ENCODE measurements around the gene OTUB1.

Gene OTUB1

DNA sequence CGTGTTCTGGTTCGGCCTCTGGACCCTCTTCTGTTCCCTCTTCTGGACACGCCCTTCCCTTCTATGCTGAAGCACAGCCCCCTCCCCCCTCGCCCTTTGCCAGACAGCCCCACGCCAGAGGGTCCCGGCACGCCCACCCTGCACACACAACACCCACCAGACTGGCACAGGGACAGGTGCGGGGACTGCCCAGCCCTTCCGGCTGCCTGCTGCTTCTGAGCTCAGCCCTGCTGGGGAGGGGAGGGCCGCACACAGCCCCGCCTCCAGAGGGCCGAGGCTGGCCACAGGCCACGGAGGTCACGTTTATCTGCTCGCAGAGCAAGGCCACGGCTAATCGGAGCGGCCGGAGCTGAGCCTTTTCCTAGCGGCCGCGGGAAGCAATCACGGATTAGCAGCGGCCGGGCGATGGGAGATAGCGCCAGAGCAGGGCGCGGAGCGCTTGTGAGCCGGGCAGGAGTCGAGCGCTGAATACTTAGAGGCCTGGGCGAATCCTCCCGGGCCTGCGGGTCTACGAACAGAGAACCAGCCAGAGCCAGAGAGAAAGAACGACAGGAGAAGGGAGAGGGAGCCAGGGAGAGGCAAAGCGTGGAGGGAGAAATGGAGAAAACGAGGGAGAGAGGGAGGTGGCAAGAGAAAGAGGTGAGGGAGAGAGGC is 21.5 kb downstream of the OTUB1 start:
- peak; percentile 80 for DNase-seq

DNA sequence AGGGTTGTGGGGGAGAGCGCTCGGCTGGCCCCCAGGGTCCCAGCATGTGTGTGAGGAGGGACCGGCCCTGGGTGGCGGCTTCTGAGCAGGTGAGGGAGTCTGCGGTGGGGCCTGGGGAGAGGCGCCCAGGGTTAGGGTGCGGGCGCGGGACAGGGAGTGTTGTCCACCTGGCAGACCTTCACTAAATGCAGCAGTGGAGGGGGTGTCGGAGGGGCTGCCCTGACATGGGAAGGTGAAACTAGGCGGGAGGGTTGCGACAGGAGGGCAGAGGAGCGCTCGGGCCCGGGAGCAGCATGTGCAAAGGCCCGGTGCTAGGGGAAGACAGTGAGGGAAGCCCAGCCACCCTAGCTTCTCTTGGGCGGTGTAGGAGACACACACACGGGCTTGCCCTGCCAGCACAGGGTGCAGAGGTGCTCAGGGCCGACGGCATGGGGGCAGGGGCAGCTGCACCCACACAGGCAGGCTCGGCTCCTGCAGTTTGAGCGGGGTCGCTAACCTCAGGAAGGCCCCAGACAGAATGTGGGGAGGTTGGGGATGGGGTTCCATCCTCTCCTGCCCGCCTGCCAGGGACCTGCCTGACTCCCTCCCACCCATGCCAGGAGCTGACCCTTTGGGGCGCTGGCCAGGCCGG is 22.2 kb downstream of the OTUB1 start:
- DNase-seq = no peak

DNA sequence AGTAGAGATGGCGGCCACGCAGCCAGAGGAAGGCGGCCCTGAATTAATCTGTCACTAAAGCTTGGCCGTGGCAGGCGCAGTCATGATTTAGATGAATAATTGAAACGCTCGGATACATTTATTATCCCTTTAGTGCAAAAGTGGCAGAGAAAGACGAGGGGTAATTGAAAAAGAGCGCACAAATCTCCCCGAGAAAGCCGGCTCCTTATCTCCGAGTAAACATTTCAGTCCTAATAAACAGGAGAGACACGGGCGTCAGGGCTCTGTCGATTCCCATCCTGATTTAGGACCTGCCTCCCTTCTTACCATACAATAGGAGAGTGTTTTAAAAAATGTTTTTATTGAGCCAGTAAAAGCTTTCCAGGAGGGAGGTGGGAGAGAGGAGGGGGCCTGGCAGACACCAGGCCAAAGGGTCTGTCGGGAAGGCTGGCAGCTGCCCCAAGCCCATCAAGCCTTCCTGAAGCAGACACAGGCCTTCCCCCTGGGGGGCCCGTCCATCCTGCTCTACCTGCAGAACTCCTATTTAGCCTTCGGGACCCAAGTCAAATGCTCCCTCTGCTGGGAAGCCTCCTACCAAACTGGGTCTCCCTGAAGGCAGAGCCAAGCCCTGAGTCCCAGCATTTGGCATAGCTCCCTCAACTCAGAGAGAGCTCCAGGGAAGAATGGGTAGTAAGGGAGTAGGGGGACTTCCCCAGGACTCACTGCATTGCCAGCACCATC is 22.8 kb downstream of the OTUB1 start:
- no peak for DNase-seq

DNA sequence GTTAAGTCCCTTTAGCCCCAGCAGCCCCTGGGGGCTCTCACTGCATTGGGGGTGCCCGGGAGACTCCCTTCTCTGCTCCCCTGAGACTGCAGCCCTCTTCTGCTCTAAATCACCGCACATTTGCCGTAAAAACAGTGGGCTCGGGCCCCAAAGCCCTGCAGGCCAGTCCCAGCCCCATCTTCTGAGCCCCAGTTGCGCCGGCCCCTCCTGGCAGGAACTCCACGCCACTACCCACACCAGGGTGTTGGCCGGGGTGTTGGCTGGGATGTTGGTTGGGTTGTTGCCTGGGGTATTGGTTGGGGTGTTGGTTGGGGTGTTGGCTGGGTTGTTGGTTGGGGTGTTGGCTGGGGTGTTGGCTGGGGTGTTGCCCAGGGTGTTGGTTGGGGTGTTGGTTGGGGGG is 23.5 kb downstream of the OTUB1 start:
- DNase-seq = no peak

- DNase-seq = no peak
Observed at GRCh38 chr11:64010783-64011182, 24.5 kb downstream of the OTUB1 start.

DNA sequence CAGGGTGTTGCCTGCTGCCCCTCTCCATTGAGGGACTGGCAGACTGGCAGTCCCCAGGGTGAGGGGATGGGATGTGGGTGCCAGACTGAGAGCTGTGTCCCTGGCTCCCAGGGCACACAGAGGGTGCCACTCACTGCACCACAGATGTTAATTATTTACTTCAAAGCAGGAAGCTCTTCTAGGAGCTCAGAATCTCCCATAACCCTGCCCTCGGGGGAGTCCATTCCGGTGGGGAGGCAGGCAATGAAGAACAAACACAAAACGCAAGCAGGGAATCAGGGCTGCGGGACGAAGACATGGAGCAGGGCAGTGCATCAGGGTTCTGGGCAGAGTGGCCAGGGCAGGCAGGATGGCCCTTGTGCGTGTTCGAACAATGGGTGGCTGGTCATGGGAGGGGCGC is 25.1 kb downstream of the OTUB1 start:
- DNase-seq = no peak

DNA sequence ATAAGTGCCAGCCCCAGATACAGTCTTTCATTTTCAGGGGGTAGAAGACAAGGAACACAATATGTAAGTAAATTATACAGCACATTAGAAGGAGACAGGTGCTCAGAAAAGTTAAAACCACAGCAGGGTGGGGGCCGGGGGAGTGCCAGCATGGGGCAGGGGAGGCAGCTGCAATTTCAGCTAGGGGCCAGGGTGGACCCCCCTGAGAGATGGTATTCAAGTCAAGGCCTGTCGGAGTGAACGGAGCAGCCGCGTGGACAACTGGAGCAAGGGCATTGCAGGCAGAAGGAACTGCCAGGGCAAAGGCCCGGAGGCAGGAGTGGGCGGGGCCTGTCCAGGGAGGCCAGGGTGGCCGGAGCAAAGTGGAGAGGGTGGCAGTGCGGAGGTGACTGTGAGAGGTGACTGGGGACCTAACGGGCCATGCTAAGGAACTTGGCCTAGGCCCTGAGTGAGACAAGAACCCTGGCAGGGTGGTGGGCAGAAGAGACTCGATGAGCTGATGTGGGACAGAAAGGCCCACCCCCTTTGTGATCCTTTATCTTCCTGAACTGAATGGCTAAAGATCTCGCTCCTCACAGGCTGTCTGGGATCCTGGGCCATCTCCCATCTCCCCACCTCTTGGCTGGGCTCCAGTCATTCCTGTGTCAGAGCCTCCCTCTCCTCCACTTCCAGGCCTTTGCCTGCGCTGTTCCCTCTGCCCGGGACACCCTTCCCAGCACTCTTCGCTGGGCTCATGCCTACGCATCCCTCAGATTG is 27.1 kb downstream of the OTUB1 start:
- no peak for DNase-seq

GRCh38 chr11:64014356-64014755 is 28.1 kb downstream of the OTUB1 start:
- no peak for DNase-seq

- DNase-seq = no peak
Observed at GRCh38 chr11:64015510-64015909, 29.3 kb downstream of the OTUB1 start.

GRCh38 chr11:64015935-64016845 is 30.0 kb downstream of the OTUB1 start:
- DNase-seq = no peak

GRCh38 chr11:64017945-64018224 is 31.6 kb downstream of the OTUB1 start:
- DNase-seq = no peak

DNA sequence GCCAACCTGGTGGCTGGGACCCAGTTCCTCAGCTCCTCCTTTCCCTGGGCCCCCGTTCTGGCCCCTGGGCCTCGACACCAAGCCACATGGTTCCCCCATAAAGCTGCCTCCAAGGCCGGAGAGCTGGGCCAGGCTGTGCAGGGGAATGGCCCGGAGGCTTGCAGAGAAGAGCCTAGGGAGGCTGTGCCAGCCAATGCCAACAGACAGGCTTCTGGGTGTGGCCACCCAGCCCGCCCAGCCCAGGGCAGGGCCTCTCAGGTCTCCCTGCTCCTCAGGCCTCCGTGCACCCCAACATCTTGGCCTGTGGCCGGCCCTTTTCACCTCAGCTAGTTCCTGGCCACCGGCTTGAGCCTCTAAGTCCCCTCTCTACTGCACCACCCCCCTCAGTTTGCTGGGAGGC is 32.1 kb downstream of the OTUB1 start:
- DNase-seq = no peak

- no peak for DNase-seq
Observed at GRCh38 chr11:64019106-64020037, 33.1 kb downstream of the OTUB1 start.

DNA sequence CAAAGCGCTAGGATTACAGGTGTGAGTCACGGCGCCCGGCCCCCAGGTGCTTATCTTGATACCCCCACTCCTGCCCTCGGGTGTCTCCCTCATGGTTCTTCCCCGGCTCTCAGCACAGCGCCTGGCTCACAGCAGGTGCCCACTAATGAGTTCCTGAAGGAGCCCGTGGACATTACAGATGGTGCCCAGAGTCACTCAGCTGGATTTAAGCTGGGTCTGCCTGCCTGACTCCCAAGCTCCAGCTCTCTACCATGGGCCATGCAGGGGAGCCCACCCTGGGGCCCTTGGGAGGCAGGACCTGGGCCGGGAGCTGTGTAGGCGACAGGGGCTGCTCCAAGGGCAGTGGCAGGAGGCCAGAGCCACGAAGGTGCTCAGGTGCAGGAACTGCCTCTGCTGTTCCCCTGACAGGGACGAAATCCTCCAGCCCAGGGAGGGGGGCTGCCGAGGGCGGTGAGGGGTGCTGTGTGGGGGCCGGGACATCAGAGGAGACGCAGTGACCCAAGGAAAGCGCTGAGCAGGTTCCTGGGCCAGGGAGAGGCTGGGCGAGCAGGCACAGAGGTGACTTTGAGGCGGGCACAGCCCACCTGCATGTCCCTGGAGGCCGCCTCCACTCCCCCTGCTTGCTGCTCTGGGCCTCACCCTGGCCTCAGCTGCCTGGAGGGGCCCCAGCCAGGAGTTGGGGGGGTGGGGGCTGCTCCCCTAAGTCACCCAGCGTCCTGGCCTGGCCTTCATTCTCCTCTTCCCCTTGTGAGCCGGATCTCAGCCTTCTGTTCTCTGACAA is 34.9 kb downstream of the OTUB1 start:
- no peak for DNase-seq

DNA sequence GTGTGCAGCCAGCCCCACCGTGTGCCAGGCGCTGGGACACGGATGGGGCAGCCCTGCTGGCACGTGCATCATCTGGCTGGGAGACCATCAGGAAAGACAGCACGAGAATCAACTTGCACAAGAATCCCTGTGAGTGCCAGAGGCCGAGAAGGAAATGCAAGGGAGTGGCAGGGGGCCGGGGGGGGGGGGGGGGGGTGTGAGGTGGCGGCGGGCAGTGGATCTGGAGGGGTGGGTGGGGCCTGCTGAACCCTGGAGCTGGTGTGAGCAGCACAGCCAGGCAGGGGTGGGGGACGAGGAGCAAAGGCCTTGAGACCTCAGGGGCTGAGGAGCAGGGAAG is 35.5 kb downstream of the OTUB1 start:
- DNase-seq = no peak

GRCh38 chr11:64022125-64022784 is 36.0 kb downstream of the OTUB1 start:
- DNase-seq = no peak

- DNase-seq = no peak
Observed at GRCh38 chr11:64023712-64024710, 37.8 kb downstream of the OTUB1 start.

DNA sequence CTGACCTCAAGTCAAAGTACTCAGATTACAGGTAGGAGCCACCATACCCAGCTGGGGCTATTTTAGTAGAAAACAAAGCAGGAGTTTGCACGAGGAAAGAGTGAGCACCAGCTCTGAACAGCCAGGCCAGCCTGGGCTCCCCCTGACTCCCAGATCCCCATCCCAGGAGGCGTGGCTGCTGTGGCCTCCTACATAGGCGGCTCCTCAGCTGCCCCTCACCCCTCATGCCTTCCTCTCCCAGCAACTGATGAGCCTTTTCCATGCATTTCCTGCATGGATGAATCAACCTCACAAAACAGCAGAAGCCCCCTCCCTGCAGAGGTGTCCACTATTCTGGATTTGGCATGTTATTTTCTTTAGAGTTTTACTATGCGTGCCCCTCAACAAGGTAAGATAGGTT is 39.0 kb downstream of the OTUB1 start:
- no peak for DNase-seq
